CD14-positive monocyte (primary cell): ENCODE data around the gene GRN. TPM values are rescaled to one million over a fixed set of nuclear protein-coding genes. Genes with fewer than 3 reads are reported as not detected.

Experiments used
- DNase-seq, 3 donors: peaks; one replicate each; pipeline ENCODE4 v3.0.0-alpha.2; 2011 to 2022
- H2AFZ ChIP-seq: 2 replicates; pipeline ENCODE4 v1.6.0; 2012; ENCODE audit warnings: mild to moderate bottlenecking, low read depth, low read length, inconsistent platforms; ENCODE audit not compliant: insufficient read depth, poor library complexity, severe bottlenecking
- H3K27ac ChIP-seq, 2 donors: 1 replicate in 1 of 2; 2 replicates in 1 of 2; pipeline ENCODE4 v1.5.1; 2012 to 2013; ENCODE audit warnings: low read length in 2 of 2, control low read depth in 1 of 2, inconsistent platforms in 1 of 2, low read depth in 1 of 2, mild to moderate bottlenecking in 1 of 2
- H3K27me3 ChIP-seq, 2 donors: one replicate each; pipeline versions ENCODE4 v1.6.0 to v1.6.1; 2011 to 2013; ENCODE audit warnings: low read length in 2 of 2; ENCODE audit not compliant: control insufficient read depth in 2 of 2, insufficient read depth in 2 of 2
- H3K36me3 ChIP-seq, 2 donors: replicated peaks in 1 of 2; 1 replicate in 1 of 2; 2 replicates in 1 of 2; pipeline versions ENCODE4 v1.5.1 to v1.6.1; 2012 to 2013; ENCODE audit warnings: low read length in 2 of 2, control low read depth in 1 of 2, inconsistent platforms in 1 of 2, mild to moderate bottlenecking in 1 of 2; ENCODE audit not compliant: insufficient read depth in 2 of 2, control insufficient read depth in 1 of 2
- H3K4me1 ChIP-seq, 2 donors: 1 replicate in 1 of 2; 2 replicates in 1 of 2; pipeline versions ENCODE4 v1.5.1 to v1.6.1; 2012 to 2013; ENCODE audit warnings: low read length in 2 of 2, control low read depth in 1 of 2, inconsistent platforms in 1 of 2, mild to moderate bottlenecking in 1 of 2, moderate library complexity in 1 of 2; ENCODE audit not compliant: insufficient read depth in 2 of 2, control insufficient read depth in 1 of 2
- H3K4me2 ChIP-seq: replicated peaks from 2 replicates; pipeline ENCODE3; 2012; ENCODE audit warnings: low read length, moderate library complexity, mild to moderate bottlenecking; ENCODE audit not compliant: poor library complexity, severe bottlenecking; ENCODE audit errors: extremely low read depth
- H3K4me3 ChIP-seq, 3 experiments: fragments of 200-600 bp in 1 of 3; sonication (generic) in 1 of 3; replicated peaks in 1 of 3; 1 replicate in 2 of 3; 2 replicates in 1 of 3; pipeline ENCODE4 v1.5.1; 2011 to 2013; ENCODE audit warnings: low read length in 3 of 3, mild to moderate bottlenecking in 3 of 3, control low read depth in 2 of 3, low read depth in 2 of 3, inconsistent platforms in 1 of 3, moderate library complexity in 1 of 3
- H3K79me2 ChIP-seq: 2 replicates; pipeline ENCODE4 v1.6.0; 2012; ENCODE audit warnings: mild to moderate bottlenecking, control low read depth, inconsistent platforms, low read length, moderate library complexity; ENCODE audit not compliant: insufficient read depth
- H3K9ac ChIP-seq: 2 replicates; pipeline ENCODE4 v1.6.0; 2017; ENCODE audit warnings: low read length, mild to moderate bottlenecking; ENCODE audit not compliant: insufficient read depth, poor library complexity, severe bottlenecking
- H3K9me3 ChIP-seq, 2 donors: replicated peaks in 1 of 2; 1 replicate in 1 of 2; 2 replicates in 1 of 2; pipeline versions ENCODE4 v1.5.1 to v1.6.1; 2012 to 2013; ENCODE audit warnings: low read length in 2 of 2, control low read depth in 1 of 2; ENCODE audit not compliant: control insufficient read depth in 1 of 2, insufficient read depth in 1 of 2
- H4K20me1 ChIP-seq: 2 replicates; pipeline ENCODE4 v1.6.0; 2012; ENCODE audit warnings: mild to moderate bottlenecking, low read length, control low read depth, moderate library complexity; ENCODE audit not compliant: insufficient read depth
- H3K27ac Mint-ChIP-seq, 7 donors: one replicate each; pipeline ENCODE4 v1.8.0; 2020; ENCODE audit warnings: mild to moderate bottlenecking in 7 of 7, mixed read lengths in 7 of 7, moderate library complexity in 6 of 7, inconsistent platforms in 2 of 7
- H3K27me3 Mint-ChIP-seq, 3 donors: one replicate each; pipeline ENCODE4 v1.8.0; 2021 to 2022; ENCODE audit warnings: low read depth in 3 of 3, mild to moderate bottlenecking in 3 of 3, mixed read lengths in 3 of 3, moderate library complexity in 3 of 3, inconsistent platforms in 1 of 3
- H3K36me3 Mint-ChIP-seq, 2 donors: one replicate each; pipeline ENCODE4 v1.8.0; 2020; ENCODE audit warnings: mixed read lengths in 2 of 2, inconsistent platforms in 1 of 2, mild to moderate bottlenecking in 1 of 2
- H3K4me1 Mint-ChIP-seq: one replicate; pipeline ENCODE4 v1.8.0; 2020; ENCODE audit warnings: mild to moderate bottlenecking, mixed read lengths
- H3K4me3 Mint-ChIP-seq, 2 donors: one replicate each; pipeline ENCODE4 v1.8.0; 2020; ENCODE audit warnings: mild to moderate bottlenecking in 2 of 2, mixed read lengths in 2 of 2, moderate library complexity in 1 of 2
- H3K9me3 Mint-ChIP-seq, 7 donors: one replicate each; pipeline ENCODE4 v1.8.0; 2020 to 2022; ENCODE audit warnings: mixed read lengths in 7 of 7, mild to moderate bottlenecking in 6 of 7, moderate library complexity in 6 of 7, inconsistent platforms in 2 of 7
- WGBS: methylation state at CpG from one replicate; pipeline ENCODE4 v1.1.5; 2013; ENCODE audit warnings: missing lambda C conversion rate; ENCODE audit not compliant: insufficient coverage; 5-methylcytosine and 5-hydroxymethylcytosine counted together
- intact Hi-C, 2 donors: fragments of 100-400 bp; cut with micrococcal nuclease; formaldehyde crosslinking; loops; one replicate each; pipeline versions ENCODE4 v1.15.0 to v1.15.1; 2023
- polyA plus RNA-seq, 3 donors: library from polyadenylated mRNA; depleted of rRNA in 1 of 3; unstranded in 2 of 3; stranded (reverse) in 1 of 3; fragments of 300-500 nt in 2 of 3; fragments of >200 nt in 1 of 3; fragmentation: Illumina TruSeq in 2 of 3; gene quantifications; 1 replicate in 2 of 3; 2 replicates in 1 of 3; pipeline ENCODE4 v1.2.3, GENCODE V29; 2012 to 2021
- TF ChIP-seq, protein P1 (sequence below): fragments of 200-600 bp; IDR thresholded peaks from one replicate; pipeline ENCODE4 v1.8.0; 2022; ENCODE audit warnings: antibody characterized with exemption, mild to moderate bottlenecking

GRN gene
- polyA plus RNA-seq, 3 donors: 1,303 to 1,960 (median 1,361) TPM

DNA sequence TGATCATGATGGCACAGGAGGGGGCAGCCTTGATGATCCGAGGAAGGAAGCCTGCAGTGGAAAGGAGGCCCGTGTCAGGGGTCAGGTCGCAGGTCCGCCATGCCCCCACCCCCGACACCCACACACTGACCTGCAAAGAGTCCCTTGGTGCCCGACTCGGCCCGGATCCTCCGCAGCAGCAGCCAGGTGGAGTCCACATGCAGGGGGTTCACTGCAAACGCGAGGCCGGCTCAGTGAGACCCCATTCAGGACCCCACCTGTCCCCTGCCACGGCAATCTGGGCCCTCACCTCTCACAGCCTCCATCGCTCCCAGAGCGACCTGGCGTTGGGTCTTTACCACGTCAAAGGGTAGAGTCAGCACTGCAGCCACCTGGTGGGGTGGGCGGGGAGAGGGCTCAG is 25.0 kb upstream of the GRN start:
- WGBS: 96% methylated on average over 10 of the region's 18 CpGs
- no peak for DNase-seq
- H3K4me2 ChIP-seq: no peak overlapping the region

DNA sequence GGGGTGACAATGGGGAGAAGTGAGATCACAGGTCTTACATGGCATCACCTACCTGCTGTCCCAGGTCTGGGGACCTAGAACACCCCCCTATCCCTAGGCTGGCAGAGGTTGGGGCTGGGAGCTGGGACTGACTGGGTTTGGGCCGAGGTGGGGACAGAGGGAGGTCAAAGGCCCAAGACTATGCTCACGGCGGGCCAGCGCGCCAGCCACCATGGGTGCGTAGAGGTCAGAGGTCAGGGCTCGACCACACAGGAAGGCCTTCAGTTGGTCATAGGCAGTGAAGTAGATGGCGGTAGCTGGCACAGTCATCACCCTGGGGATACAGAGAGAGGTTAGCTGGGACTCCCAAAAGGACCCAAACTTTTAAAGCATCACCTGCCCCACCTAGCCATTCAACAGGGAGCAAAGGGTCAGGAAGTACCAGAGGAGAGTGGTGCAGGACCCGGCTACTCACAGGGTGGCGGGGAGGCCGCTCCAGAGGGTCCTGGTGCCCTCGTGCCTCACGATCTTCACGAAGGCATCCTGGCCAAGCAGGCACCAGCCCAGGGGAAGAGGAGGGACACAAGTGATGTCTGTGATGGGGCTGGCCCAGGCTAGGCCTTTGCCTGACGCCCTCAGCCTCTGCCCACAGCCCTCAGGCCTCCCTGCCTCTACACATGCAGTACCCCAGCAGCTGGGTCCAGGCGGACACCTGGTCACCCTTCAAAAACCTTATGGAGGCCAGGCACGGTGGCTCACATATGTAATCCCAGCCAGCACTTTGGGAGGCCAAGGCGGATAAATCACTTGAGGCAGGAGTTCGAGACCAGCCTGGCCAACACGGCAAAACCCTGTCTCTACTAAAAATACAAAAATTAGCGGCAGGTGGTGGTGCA is 23.6 kb upstream of the GRN start:
- no peak overlapping the region for H2AFZ ChIP-seq
- 95% methylated on average over 12 of the region's 21 CpGs for WGBS
- peaks cover 25 to 29% of the 10 kb centered on the region in 2 donors for H3K4me1 ChIP-seq
- peaks cover 27 to 34% of the 10 kb centered on the region in 2 donors for H3K36me3 ChIP-seq
- no peak overlapping the region for H3K27ac Mint-ChIP-seq
- peaks cover 4 to 10% of the 10 kb centered on the region in 2 donors for H3K9me3 ChIP-seq
- no peak overlapping the region for H3K4me3 Mint-ChIP-seq
- H3K4me1 Mint-ChIP-seq: peaks cover 22% of the 10 kb centered on the region
- no peaks in the 10 kb centered on the region for H4K20me1 ChIP-seq
- H3K79me2 ChIP-seq: peaks cover 6% of the 10 kb centered on the region
- H3K4me3 ChIP-seq: no peak overlapping the region
- TF ChIP-seq, protein P1, sequence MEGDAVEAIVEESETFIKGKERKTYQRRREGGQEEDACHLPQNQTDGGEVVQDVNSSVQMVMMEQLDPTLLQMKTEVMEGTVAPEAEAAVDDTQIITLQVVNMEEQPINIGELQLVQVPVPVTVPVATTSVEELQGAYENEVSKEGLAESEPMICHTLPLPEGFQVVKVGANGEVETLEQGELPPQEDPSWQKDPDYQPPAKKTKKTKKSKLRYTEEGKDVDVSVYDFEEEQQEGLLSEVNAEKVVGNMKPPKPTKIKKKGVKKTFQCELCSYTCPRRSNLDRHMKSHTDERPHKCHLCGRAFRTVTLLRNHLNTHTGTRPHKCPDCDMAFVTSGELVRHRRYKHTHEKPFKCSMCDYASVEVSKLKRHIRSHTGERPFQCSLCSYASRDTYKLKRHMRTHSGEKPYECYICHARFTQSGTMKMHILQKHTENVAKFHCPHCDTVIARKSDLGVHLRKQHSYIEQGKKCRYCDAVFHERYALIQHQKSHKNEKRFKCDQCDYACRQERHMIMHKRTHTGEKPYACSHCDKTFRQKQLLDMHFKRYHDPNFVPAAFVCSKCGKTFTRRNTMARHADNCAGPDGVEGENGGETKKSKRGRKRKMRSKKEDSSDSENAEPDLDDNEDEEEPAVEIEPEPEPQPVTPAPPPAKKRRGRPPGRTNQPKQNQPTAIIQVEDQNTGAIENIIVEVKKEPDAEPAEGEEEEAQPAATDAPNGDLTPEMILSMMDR: no peak
- peaks cover 8 to 21% of the 10 kb centered on the region in 2 donors for H3K27me3 ChIP-seq
- no peak for DNase-seq
- no peak overlapping the region for H3K4me2 ChIP-seq
- peaks cover 34 to 37% of the 10 kb centered on the region in 2 donors for H3K36me3 Mint-ChIP-seq
- peaks cover 3 to 10% (median 4%) of the 10 kb centered on the region in 7 donors for H3K9me3 Mint-ChIP-seq
- peaks cover 18 to 22% (median 21%) of the 10 kb centered on the region in 3 donors for H3K27me3 Mint-ChIP-seq
- no peak overlapping the region for H3K9ac ChIP-seq
- intact Hi-C loops: loop anchor here in 1 of 2 donors (5.0 to 10.0 kb wide), 2 partner anchors 41 to 197 kb away; partner anchors contain the start of genes FAM171A2 and HDAC5
- H3K27ac ChIP-seq: no peak overlapping the region

More for the DNA sequence above, 25.0 kb upstream of the GRN start:
- TF ChIP-seq, protein P1: no peak
- Mint-ChIP-seq H3K27ac (no peak overlapping the region), H3K9me3 (peaks cover 3 to 18% (median 12%) of the 10 kb centered on the region in 7 donors), H3K36me3 (peaks cover 41 to 42% of the 10 kb centered on the region in 2 donors), H3K4me3 (no peak overlapping the region), H3K4me1 (peaks cover 23% of the 10 kb centered on the region), H3K27me3 (peaks cover 30 to 34% (median 34%) of the 10 kb centered on the region in 3 donors)
- Histone ChIP-seq H3K79me2 (peaks cover 6% of the 10 kb centered on the region), H3K9ac (no peak overlapping the region), H3K4me3 (no peak overlapping the region), H3K4me1 (peaks cover 11 to 23% of the 10 kb centered on the region in 2 donors), H3K36me3 (peaks cover 27 to 34% of the 10 kb centered on the region in 2 donors), H4K20me1 (no peaks in the 10 kb centered on the region), H3K9me3 (peaks cover 4 to 19% of the 10 kb centered on the region in 2 donors), H3K27me3 (peaks cover 18 to 34% of the 10 kb centered on the region in 2 donors), H2AFZ (no peak overlapping the region), H3K27ac (no peak overlapping the region)
- intact Hi-C loops: loop anchor here in 1 of 2 donors (5.0 to 10.0 kb wide), 2 partner anchors 42 to 195 kb away; partner anchors contain the start of genes FAM171A2 and HDAC5
